ENCODE results near the gene RPS6KL1. TPM values are rescaled to one million over a fixed set of nuclear protein-coding genes. Genes with fewer than 3 reads are reported as not detected.

Gene RPS6KL1
- total RNA-seq, 1 donor, result 0.09 TPM

DNA sequence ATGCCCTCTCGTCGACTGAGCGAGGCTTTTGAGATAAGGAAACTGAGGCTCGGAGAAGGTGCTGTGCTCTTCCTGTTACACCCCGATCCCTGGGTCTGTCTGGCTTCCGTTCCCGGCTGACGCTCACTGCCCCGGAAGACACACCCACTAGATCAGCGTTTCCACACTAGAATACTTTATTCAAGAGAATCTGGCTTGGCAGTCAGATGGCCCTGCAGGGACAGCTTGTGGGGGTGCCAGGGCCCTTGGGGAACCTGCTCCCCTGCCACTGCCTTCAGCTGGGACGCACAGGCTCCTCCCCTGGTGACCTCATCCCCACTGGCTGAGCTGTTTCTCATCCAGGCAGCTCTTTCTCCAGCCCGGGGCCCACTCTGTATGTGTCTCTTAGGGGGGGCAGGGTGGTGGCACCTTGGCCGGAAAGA is 18.6 kb upstream of the RPS6KL1 start:
- peak; percentile 39 for DNase-seq (ENCODE audit: low read depth)
- no peak overlapping the region for H3K4me3 ChIP-seq (ENCODE audit: low read depth, low read length)
- no peak for TF ChIP-seq CTCF (IDR thresholded peaks at IDR 0.05; ENCODE audit: insufficient read depth, low read length)

- H3K4me3 ChIP-seq (ENCODE audit: low read depth, low read length), result no peak overlapping the region
- TF ChIP-seq CTCF (IDR thresholded peaks at IDR 0.05; ENCODE audit: insufficient read depth, low read length), result no peak
- no peak for DNase-seq (ENCODE audit: low read depth)
Observed at GRCh38 chr14:74940956-74941565, 18.0 kb upstream of the RPS6KL1 start.

DNA sequence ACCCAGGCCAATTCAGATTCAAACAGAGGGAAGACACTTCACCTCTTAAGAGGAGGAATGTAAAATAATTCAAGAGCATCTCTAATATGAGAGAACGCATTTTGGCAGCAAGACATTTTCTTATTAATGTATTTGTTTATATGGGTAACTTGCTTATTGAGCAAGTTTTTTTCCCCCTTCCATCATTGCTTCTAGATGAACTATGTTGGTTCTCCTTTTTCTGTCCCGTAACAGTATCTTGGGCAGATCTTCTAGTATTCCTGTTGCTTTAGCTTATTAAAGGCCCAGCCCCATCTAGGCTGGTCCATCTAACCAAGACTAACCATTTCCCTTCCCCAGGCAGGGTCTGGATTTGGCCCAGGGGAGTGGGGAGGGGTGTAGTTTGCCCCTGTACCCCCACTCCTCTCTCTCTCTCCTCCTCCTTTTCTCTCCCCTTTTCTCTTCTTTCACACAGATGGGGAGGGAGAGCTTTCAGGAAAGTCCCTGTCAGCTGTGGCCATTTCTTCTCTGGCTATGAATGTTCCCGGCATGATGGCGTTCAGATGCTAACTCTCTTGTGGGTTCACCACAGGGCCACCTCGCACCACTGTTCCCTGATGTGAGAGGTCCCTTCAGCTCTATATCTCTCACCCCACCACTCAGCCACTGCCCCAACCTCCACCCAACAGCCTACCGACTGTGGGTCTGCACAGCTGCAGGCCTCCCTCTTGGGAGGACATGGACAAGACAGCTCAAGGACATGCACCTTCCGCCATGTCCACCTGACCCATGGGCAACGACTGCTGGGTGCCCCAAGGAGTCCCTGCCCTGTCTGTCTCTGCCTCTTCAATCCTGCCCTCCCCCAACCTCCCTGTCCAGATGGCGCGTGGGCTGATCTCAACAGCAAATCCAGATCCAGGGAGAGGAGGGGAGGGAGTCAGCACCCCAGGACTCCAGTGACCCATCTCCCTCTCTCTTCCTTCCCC is 15.8 kb upstream of the RPS6KL1 start:
- DNase-seq (ENCODE audit: low read depth), result no peak
- no peak for TF ChIP-seq CTCF (IDR thresholded peaks at IDR 0.05; ENCODE audit: insufficient read depth, low read length)
- H3K4me3 ChIP-seq (ENCODE audit: low read depth, low read length), result no peak overlapping the region

- TF ChIP-seq CTCF (IDR thresholded peaks at IDR 0.05; ENCODE audit: insufficient read depth, low read length), result no peak
- H3K4me3 ChIP-seq (ENCODE audit: low read depth, low read length), result no peak overlapping the region
- no peak for DNase-seq (ENCODE audit: low read depth)
Observed at GRCh38 chr14:74937171-74937570, 14.1 kb upstream of the RPS6KL1 start.

GRCh38 chr14:74936731-74937130 is 13.7 kb upstream of the RPS6KL1 start:
- no peak overlapping the region for H3K4me3 ChIP-seq (ENCODE audit: low read depth, low read length)
- no peak for DNase-seq (ENCODE audit: low read depth)
- no peak for TF ChIP-seq CTCF (IDR thresholded peaks at IDR 0.05; ENCODE audit: insufficient read depth, low read length)

DNA sequence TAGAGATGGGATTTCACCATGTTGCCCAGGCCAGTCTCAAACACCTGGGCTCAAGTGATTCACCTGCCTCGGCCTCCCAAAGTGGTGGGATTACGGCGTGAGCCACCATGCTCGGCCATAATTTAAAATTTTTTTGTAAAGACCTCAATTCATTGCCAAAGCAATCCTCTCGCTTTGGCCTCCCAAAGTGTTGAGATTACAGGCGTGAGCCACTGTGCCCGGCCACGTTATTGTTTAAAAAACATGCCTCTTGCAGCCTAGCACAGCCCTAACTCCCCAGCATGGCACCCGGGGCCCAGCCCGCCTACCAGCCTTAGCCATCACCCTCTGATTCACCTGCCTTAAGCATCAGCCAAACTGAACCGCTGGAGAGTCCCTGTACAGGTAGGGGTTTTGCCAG is 13.1 kb upstream of the RPS6KL1 start:
- H3K4me3 ChIP-seq (ENCODE audit: low read depth, low read length), result no peak overlapping the region
- DNase-seq (ENCODE audit: low read depth), result no peak
- no peak for TF ChIP-seq CTCF (IDR thresholded peaks at IDR 0.05; ENCODE audit: insufficient read depth, low read length)
